Fibroblast of the conjunctiva (primary cell): Measurements from ENCODE around the gene CLC.
"Not testable (repeated sequence)": the region's sequence is repeated elsewhere in the genome, so short reads cannot be mapped to it uniquely, and the experiment has no call there.

Experiments used
- DNase-seq: peaks from one replicate; pipeline ENCODE4 v3.0.0-alpha.2; 2010; ENCODE audit warnings: low read depth

The CLC gene

GRCh38 chr19:39729594-39729993 is 8.2 kb downstream of the CLC start:
- no peak for DNase-seq

DNA sequence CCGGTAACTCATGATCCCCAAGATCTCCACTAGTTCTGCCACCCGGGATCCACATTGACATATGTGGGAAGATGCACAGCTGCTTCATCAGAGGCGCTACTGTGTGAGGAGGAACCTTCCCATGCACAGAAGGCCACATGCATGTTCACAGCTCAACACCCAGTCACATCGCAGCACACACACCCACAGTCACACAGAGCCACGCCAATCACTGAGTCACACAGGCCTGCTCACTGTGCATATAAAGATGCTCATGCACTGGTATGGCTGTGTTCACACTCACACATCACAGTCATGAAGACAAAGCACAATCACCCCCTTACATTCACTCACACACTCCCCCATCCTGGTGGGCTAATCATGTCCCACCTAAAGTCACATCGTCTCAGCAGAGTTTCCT is 9.8 kb downstream of the CLC start:
- DNase-seq, result no peak

- DNase-seq, result no peak
Observed at GRCh38 chr19:39727070-39727800, 10.6 kb downstream of the CLC start.

DNA sequence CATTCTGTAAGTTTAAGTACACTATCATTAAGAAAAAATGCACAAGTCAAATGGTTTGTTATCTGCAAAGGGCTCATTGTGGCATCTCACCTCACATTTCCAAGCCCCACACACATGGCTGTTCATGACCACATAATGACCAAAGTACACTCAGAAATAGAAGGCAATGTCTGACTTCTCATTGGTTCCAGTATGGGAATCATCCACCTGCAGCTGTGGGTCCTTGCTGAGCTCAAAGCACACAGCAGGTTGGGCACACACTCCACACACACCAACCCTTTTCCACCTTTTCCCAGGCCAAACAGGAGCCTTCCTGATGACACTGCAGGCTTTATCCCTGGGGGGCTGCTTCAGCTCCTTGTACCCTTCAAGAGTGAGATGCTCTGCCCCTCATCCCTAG is 11.8 kb downstream of the CLC start:
- DNase-seq, result no peak

- not testable (repeated sequence) for DNase-seq
Observed at GRCh38 chr19:39720144-39720543, 17.7 kb downstream of the CLC start.

- DNase-seq, result no peak
Observed at GRCh38 chr19:39710333-39710890, 27.4 kb downstream of the CLC start.

DNA sequence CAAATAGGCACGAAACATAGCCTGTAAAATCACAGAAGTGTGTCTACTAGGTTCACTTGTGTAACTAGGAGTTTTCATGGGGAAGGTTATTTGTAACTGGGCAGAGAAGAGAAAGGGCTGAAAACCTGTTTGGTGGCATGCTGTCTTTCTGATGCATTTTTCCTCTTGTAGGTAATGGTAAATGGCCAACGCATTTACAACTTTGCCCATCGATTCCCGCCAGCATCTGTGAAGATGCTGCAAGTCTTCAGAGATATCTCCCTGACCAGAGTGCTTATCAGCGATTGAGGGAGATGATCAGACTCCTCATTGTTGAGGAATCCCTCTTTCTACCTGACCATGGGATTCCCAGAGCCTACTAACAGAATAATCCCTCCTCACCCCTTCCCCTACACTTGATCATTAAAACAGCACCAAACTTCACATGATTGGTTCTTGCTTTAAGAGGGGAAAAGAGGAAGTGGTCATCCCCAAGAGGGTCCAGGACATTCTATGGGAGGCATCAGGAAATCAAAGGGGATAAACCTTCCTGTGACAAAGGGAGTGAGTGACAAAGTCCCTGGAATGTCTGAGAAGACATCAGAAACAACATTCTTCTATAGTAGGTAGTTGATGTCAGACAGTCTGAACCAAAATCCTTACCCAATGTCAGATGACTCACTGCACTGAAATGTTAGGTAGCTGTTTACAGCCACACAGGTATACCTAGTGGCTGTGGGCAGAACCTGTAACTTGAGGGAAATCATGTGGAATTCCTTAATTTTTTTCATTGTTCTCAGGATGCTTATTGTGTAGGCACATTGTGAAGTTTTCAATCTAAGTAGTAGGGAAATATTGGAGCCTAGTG is 28.6 kb downstream of the CLC start:
- DNase-seq, result no peak

DNA sequence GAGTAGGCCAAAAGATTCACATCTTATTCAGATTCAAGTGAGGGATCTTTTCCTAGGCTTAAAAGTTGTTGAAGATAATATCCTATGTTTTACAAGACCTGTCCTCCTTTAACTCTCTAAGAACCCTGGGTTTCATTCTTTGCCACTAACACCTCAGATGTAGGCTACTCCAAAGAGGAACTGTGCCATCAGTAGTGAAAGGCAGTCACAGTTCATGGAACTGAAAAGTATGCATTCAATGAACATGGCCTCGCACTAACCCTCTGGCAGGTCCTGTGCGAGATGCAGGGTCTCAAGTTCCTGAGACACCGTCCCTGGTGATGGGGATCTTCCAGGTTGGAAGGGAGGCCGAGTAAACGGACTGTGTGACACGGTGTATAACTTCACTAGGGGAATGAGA is 29.2 kb downstream of the CLC start:
- no peak for DNase-seq

- no peak for DNase-seq
Observed at GRCh38 chr19:39705578-39706188, 32.1 kb downstream of the CLC start.

DNA sequence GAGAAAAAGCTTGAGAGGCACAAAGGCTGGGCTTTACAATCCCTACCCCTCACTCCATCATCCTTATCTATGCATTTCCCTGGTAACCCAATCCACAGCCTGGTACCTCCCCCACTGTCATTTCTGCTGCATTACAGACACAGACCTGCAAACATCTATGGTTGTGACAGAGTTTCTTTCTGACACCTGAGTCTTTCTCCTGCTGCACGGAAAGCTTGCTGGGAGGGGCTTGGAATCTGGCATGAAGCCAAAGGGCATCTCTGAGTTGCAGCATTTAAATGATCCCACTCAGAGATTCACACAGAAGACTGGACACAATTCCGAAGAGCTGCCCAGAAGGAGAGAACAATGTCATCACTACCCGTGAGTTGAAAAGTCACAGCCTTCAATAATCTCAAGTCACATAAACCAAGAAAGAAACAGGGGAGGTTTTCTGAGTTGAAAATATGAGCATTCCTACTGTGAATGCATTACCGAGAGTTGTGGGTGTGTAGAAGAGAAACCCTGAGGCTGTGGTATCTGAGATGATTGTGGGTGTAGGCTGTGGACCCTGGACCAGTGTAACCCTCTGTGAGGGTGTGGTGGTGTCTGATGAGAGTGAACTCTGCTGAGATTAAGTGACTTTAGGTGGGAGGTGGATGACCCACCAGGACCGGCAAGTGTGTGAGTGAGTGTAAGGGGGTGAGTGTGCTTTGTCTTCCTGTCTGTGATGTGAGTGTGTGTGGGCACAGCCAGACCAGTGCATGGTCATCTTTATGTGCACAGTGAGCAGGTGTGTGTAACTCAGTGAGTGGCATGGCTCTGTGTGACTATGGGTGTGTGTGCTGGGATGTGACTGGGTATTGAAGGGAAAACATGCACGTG is 33.4 kb downstream of the CLC start, which contains the start of gene LGALS14:
LGALS14 (plus strand) TSS at position 301 of the 864 bp plus-strand sequence; CDS start at position 349, 48 bp downstream.
- DNase-seq, result no peak

DNA sequence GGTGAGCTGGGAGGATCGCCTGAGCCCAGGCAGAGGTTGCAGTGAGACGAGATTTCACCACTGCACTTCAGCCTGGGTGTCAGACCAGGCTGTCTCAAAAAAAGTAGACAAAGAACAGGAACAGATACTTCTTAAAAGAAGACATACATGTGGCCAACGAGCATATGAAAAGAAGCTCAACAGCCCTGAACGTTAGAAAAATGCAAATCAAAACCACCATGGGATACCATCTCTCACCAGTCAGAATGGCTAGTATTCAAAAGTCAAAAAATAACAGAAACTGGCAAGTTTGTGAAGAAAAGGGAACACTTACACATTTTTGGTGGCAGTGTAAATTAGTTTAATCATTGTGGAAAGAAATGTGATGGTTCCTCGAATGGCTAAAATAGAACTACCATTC is 36.5 kb downstream of the CLC start:
- no peak for DNase-seq

DNA sequence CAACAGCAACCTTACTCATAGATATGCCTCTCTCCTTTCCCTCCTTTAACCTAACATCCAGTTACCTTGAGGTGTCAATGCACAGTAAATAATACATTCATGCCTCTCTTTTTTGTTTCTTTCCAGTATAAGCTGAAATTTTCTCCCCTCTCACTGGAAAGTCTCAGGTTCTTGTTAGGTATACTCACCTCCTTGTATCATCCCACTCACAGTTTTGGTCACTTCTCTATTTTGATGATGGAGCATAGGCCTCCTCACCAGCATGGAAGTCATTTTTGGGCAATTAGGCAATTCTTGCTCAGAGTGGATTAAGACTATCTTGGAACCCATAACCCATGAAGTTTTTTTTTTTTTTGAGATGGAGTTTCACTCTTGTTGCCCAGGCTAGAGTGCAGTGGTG is 39.3 kb downstream of the CLC start:
- DNase-seq, result no peak

- DNase-seq, result no peak
Observed at GRCh38 chr19:39696387-39696786, 41.4 kb downstream of the CLC start.

DNA sequence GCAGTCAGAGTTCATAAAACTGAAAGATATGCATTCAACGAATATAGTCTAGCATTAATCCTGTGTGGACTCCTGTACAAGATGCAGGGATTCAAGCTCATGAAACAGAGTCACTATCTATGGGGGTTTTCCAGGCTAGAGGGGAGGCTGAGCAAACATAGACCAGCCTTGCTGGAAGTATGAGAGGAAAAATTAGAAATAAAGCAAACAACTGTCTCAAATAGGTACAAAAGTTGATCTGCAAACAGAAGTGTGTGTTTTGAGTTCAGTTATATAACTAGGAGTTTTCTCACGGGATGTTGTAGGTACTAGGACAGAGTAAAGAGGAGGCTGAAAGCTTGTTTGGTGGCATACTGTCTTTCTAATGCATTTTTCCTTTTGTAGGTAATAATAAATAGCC is 42.1 kb downstream of the CLC start:
- DNase-seq, result no peak

GRCh38 chr19:39692822-39693221 is 45.0 kb downstream of the CLC start:
- no peak for DNase-seq

GRCh38 chr19:39692166-39692565 is 45.7 kb downstream of the CLC start:
- no peak for DNase-seq

DNA sequence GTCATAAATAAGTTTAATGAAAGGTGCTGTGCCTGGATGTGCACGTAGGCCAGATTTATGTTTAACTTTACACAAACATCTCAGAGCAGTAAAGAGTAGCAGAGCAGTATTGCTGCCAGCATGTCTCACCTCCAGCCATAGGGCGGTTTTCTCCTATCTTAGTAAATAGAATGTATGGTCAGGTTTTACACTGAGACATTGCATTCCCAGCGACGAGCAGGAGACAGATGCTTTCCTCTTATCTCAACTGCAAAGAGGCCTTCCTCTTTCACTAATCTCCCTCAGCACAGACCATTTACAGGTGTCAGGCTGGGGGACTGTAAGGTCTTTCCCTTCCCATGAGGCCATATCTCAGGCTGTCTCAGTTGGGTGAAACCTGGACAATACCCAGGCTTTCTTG is 49.2 kb downstream of the CLC start:
- DNase-seq, result not testable (repeated sequence)

DNA sequence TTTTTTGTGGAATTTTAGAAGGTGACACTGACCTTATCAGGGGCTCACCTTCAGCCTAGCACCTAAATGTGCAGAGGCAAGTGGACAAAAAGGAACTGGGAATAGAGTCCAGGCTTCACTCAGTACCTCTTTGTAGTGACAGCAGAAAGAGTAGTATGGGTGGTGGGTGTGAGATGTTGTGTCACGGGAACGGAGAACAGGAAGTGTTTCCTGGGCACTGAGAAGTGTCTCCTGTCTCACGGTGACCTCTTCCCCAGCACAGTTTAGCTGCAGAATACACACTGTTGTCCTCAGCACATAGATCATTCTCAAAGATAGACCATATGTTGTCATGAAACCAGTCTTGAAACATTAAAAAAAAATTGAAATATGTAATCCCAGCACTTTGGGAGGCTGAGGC is 51.1 kb downstream of the CLC start:
- DNase-seq, result no peak

DNA sequence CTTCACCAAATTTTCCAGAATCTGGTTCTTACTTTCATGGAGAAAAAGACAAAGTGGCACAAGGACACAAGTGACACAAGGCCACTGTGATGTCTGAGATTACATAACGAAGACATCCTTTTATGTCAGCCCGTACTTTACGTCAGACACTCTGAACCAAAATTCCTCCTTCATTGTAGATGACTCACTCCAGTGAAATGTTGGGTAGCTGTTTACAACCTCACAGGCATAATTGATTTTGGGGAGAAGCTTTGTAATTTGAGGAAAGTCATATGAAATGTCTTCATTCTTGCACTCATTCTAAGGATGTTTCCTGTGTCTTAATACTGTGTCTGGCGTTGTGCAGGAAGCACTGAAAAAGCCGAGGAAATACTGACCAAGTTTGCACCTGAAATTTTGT is 53.6 kb downstream of the CLC start:
- DNase-seq, result no peak

- no peak for DNase-seq
Observed at GRCh38 chr19:39681416-39681815, 56.4 kb downstream of the CLC start.
